Activated CD4-positive, alpha-beta T cell treated with anti-CD3 and anti-CD28 coated beads, Interleukin-2, amount 50 U/mL, for 48 hours (primary cell): ENCODE data around the gene WDR82.
A peak's percentile ranks its signal among the peaks of the same experiment; 100 is the strongest.

Source experiments
- DNase-seq, 2 experiments: peaks; one replicate each; pipeline ENCODE4 v3.0.0-alpha.2; 2020

The WDR82 gene

GRCh38 chr3:52306978-52307377 lies 28.5 kb upstream of the WDR82 start:
- DNase-seq, result no peak

GRCh38 chr3:52305926-52306325 lies 27.5 kb upstream of the WDR82 start:
- no peak for DNase-seq

- no peak for DNase-seq
These were observed 25.4 kb upstream of the WDR82 start for GRCh38 chr3:52303811-52304210.

- DNase-seq, result no peak
These were observed 24.1 kb upstream of the WDR82 start for GRCh38 chr3:52302426-52303145.

- DNase-seq, result no peak
These were observed 21.6 kb upstream of the WDR82 start for GRCh38 chr3:52299879-52300611.

- DNase-seq, result no peak
These were observed 20.9 kb upstream of the WDR82 start for GRCh38 chr3:52299247-52299878.

- DNase-seq, result no peak
These were observed 20.0 kb upstream of the WDR82 start for GRCh38 chr3:52298149-52299098.

GRCh38 chr3:52297242-52298148 lies 19.0 kb upstream of the WDR82 start:
- no peak for DNase-seq

- no peak for DNase-seq
These were observed 17.3 kb upstream of the WDR82 start for GRCh38 chr3:52295671-52296208.

- no peak for DNase-seq
These were observed 16.1 kb upstream of the WDR82 start for GRCh38 chr3:52294320-52295150.

GRCh38 chr3:52293491-52294319 lies 15.3 kb upstream of the WDR82 start:
- DNase-seq, result no peak

- DNase-seq, result no peak
These were observed 14.0 kb upstream of the WDR82 start for GRCh38 chr3:52292247-52293065.

- peak in 1 of 2 experiments; percentile 47 for DNase-seq
These were observed 13.2 kb upstream of the WDR82 start for GRCh38 chr3:52291508-52292181.

GRCh38 chr3:52290596-52291507 lies 12.4 kb upstream of the WDR82 start:
- DNase-seq, result no peak

GRCh38 chr3:52289747-52290595 lies 11.5 kb upstream of the WDR82 start:
- no peak for DNase-seq

GRCh38 chr3:52289338-52289746 lies 10.9 kb upstream of the WDR82 start:
- DNase-seq, result no peak
